Ovary (tissue), 3 donors: ENCODE results near the gene TMEM271.

Experiments used
- CTCF ChIP-seq, 3 donors: fragments of 450-650 bp in 2 of 3; fragments of 200-600 bp in 1 of 3; IDR thresholded peaks; one replicate each; pipeline versions ENCODE4 v1.5.1 to v1.8.0; 2016 to 2022; ENCODE audit warnings: antibody characterized with exemption in 3 of 3, mild to moderate bottlenecking in 1 of 3
- POLR2A ChIP-seq: fragments of 450-650 bp; IDR thresholded peaks from one replicate; pipeline ENCODE4 v1.6.1; 2017; ENCODE audit warnings: antibody characterized with exemption, mild to moderate bottlenecking, moderate library complexity
- donor health status: DM: no; HTN: no; CAD: no.

- no peak for TF ChIP-seq CTCF (IDR thresholded peaks at IDR 0.05)
- TF ChIP-seq POLR2A, result no peak
Measured at GRCh38 chr4:602559-602942, 26.5 kb upstream of the TMEM271 start.
